Peyer's patch (tissue), 4 donors: Measurements from ENCODE around the gene DLL3.

ENCODE experiments used
- POLR2A ChIP-seq, 2 donors: fragments of 450-650 bp; IDR thresholded peaks; one replicate each; pipeline ENCODE4 v1.5.1; 2017; ENCODE audit warnings: antibody characterized with exemption in 2 of 2, mild to moderate bottlenecking in 2 of 2, moderate library complexity in 2 of 2
- TF ChIP-seq, protein P1 (sequence below), 6 experiments: fragments of 450-650 bp in 4 of 6; fragments of 200-600 bp in 2 of 6; sonication (generic) in 1 of 6; IDR thresholded peaks; one replicate each; pipeline ENCODE4 v1.5.1; 2017 to 2019; ENCODE audit warnings: antibody characterized with exemption in 6 of 6, mild to moderate bottlenecking in 3 of 6, moderate library complexity in 1 of 6

DNA sequence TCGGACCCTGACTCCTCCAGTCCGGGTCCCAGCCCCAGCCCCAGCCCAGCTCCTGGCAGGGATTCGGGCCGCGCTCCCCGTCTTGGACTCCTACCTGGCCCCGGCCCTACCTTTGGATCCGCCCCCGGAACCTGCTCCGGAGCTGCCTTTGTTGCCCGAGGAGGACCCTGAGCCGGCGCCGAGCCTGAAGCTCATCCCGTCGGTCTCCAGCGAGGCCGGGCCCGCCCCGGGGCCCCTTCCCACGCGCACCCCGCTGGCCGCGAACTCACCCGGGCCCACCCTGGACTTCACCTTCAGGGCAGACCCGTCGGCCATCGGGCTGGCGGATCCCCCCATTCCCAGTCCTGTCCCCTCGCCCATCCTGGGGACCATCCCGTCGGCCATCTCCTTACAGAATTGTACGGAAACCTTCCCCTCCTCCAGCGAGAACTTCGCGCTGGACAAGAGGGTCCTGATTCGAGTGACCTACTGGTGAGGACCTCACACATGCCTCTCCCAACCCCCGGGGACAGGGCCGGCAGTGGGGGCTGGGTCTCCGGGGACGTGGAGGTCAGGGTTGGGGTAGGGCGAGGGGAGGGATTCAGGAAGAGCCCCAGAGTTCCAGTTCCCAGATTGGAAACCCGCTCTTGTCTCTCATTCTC, 16.9 kb downstream of the DLL3 start:
- TF ChIP-seq, protein P1, sequence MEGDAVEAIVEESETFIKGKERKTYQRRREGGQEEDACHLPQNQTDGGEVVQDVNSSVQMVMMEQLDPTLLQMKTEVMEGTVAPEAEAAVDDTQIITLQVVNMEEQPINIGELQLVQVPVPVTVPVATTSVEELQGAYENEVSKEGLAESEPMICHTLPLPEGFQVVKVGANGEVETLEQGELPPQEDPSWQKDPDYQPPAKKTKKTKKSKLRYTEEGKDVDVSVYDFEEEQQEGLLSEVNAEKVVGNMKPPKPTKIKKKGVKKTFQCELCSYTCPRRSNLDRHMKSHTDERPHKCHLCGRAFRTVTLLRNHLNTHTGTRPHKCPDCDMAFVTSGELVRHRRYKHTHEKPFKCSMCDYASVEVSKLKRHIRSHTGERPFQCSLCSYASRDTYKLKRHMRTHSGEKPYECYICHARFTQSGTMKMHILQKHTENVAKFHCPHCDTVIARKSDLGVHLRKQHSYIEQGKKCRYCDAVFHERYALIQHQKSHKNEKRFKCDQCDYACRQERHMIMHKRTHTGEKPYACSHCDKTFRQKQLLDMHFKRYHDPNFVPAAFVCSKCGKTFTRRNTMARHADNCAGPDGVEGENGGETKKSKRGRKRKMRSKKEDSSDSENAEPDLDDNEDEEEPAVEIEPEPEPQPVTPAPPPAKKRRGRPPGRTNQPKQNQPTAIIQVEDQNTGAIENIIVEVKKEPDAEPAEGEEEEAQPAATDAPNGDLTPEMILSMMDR (IDR thresholded peaks at IDR 0.05), result no peak
- no peak for TF ChIP-seq POLR2A (IDR thresholded peaks at IDR 0.05)
